Astrocyte (in vitro differentiated cells and primary cell): ENCODE data around the gene DMPK.

ENCODE experiments used
- CTCF ChIP-seq: IDR thresholded peaks from 2 replicates; pipeline ENCODE4 v1.5.1; 2011; ENCODE audit warnings: low read depth, mild to moderate bottlenecking, inconsistent platforms, low read length, moderate library complexity; ENCODE audit not compliant: insufficient read depth
- EZH2 ChIP-seq: IDR thresholded peaks from 2 replicates; pipeline ENCODE4 v1.6.1; 2012; ENCODE audit warnings: mild to moderate bottlenecking, low read length, inconsistent platforms; ENCODE audit not compliant: insufficient read depth

- TF ChIP-seq CTCF, result no peak
- no peak for TF ChIP-seq EZH2
These were observed 4.2 kb downstream of the DMPK start for GRCh38 chr19:45778010-45778661.
